ENCODE results near the gene DDN. TPM values are rescaled to one million over a fixed set of nuclear protein-coding genes. Genes with fewer than 3 reads are reported as not detected.

The DDN gene
- total RNA-seq, 4 donors from 2014 or later, result 26.8 to 415 (median 232) TPM

DNA sequence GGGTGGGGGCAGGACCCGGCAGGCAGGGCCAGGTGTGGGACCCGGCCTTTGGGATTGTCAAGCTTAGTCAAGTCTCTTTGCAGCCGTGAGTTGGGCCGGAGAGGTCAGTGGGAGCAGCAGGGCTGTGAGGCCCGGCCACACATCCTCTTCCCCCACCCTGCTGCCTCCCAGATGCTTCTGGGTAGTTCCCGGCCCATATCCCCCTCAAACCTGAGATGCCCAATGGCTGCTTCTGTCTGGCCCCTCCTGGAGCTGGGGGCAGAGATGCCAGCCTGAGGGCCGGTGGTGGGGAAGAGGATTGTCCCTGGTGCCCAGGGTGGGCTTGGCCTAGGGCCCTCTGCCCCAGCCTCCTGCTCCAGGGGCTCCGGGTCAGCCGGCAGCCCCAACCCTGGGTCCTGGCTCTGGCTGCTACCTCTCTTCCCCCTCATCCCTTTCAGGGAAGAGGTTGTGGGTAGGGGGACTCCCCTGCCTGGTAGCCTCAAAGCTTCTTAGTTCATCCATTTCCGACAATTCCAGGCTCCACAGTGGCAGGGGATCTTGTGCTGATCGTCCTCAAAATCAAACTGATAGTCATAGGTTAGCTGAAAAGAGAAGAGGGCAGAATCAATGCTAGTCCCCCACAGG lies 22.2 kb upstream of the DDN start:
- Histone ChIP-seq H3K4me3 (no peak overlapping the region), H3K36me3 (peaks cover 0 to 55% of the 10 kb centered on the region in 2 donors), H3K27ac (no peak overlapping the region), H3K4me1 (peaks cover 16 to 18% of the 10 kb centered on the region in 2 donors), H3K27me3 (no peaks in the 10 kb centered on the region), H3K9me3 (no peaks in the 10 kb centered on the region)
- DNase-seq, result no peak
- in situ Hi-C loops (cut with MboI; ENCODE audit: low sequenced_read_pairs in 4 of 4) (no loop called here), intact Hi-C loops (cut with DNase I; ENCODE audit: low total_unique reads) (no loop called here)
- no peak for ATAC-seq
- TF ChIP-seq, protein P1, sequence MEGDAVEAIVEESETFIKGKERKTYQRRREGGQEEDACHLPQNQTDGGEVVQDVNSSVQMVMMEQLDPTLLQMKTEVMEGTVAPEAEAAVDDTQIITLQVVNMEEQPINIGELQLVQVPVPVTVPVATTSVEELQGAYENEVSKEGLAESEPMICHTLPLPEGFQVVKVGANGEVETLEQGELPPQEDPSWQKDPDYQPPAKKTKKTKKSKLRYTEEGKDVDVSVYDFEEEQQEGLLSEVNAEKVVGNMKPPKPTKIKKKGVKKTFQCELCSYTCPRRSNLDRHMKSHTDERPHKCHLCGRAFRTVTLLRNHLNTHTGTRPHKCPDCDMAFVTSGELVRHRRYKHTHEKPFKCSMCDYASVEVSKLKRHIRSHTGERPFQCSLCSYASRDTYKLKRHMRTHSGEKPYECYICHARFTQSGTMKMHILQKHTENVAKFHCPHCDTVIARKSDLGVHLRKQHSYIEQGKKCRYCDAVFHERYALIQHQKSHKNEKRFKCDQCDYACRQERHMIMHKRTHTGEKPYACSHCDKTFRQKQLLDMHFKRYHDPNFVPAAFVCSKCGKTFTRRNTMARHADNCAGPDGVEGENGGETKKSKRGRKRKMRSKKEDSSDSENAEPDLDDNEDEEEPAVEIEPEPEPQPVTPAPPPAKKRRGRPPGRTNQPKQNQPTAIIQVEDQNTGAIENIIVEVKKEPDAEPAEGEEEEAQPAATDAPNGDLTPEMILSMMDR (IDR thresholded peaks at IDR 0.05 in 4 of 5, conservative IDR thresholded peaks at IDR 0.05 in 1 of 5), result no peak
- no peak for TF ChIP-seq POLR2A (IDR thresholded peaks at IDR 0.05)

DNA sequence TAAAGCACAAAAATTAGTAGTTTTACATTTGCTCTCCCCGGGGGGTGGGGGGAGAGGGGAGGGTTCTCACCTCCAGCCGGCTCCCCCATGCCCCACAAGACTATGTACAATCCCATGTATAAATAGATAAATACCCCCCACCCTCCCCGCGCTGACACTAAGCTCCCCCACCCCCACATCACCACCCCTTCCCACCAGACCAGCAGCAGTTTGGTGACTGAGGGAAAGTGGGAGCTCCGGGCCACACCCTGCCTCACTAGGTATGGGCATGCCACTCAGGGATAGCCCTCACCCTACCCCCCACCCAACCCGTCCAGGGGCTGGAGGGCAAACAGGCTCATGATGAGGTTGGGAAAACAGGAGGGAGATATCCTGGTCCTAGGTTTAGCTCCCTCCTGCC lies 21.3 kb upstream of the DDN start:
- in situ Hi-C loops (cut with MboI; ENCODE audit: low sequenced_read_pairs in 4 of 4), result no loop called here
- Histone ChIP-seq H3K27ac (peak overlapping the region in 1 of 4 donors; percentile 96), H3K4me3 (no peak overlapping the region), H3K27me3 (no peaks in the 10 kb centered on the region), H3K36me3 (peaks cover 0 to 45% of the 10 kb centered on the region in 2 donors), H3K4me1 (peaks cover 24 to 25% of the 10 kb centered on the region in 2 donors), H3K9me3 (no peaks in the 10 kb centered on the region)
- no peak for TF ChIP-seq POLR2A (IDR thresholded peaks at IDR 0.05)
- TF ChIP-seq, protein P1 (IDR thresholded peaks at IDR 0.05 in 4 of 5, conservative IDR thresholded peaks at IDR 0.05 in 1 of 5), result no peak
- no peak for DNase-seq
- intact Hi-C loops (cut with DNase I; ENCODE audit: low total_unique reads), result no loop called here
- ATAC-seq, result no peak

DNA sequence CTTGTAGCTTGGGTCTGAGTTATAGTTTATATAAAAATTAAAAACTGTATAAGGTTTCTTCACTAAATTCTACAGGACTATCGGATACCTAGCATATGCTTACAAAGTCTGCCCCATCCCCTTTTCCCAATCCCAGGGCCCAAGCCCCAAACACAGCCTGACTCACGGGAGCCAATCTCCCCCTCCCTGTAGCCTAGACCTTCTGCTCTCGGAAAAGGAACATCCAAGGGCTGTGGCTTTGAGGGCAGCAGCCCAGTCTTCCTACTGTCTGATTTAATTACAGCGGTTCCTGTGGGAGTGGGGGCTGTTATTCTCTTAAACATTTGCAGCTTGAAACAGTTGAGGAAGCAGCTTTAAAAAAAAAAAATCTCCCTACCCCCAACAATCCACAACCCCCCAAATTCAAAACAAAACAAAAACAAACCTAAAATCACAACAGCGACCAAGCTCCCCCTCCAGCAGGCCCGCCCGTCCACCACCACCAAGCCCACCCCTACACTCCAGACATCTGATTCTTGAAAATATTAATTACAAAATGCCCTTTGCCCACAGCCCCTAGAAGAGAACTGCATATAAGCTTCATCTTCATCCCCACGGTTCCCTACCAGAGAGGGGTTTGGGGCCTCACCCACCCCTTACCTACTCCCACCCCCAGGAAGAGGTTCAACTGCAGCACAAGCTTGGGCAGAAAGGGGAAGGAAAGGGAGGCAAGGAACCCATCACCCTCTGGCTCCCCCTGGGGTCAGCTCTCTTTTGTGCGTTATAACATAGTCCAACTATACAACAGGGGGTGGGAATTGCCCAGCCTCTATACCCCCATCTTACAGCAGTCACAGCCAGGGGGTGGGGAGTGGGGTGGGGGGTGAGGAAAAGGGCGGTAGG lies 20.5 kb upstream of the DDN start:
- H3K4me1 ChIP-seq, result peaks cover 29 to 32% of the 10 kb centered on the region in 2 donors
- DNase-seq (no peak), ATAC-seq (no peak)
- intact Hi-C loops (cut with DNase I; ENCODE audit: low total_unique reads) (loop anchor here (1.0 to 5.0 kb wide), 2 partner anchors 37 to 302 kb away; partner anchors contain the start of gene CCNT1), in situ Hi-C loops (cut with MboI; ENCODE audit: low sequenced_read_pairs in 4 of 4) (no loop called here)
- H3K27ac ChIP-seq, result peak overlapping the region; percentile 96 to 99 (median 98)
- TF ChIP-seq POLR2A (IDR thresholded peaks at IDR 0.05), result no peak
- TF ChIP-seq, protein P1 (IDR thresholded peaks at IDR 0.05 in 4 of 5, conservative IDR thresholded peaks at IDR 0.05 in 1 of 5), result no peak
- peak overlapping the region; percentile 79 to 98 (median 89) for H3K4me3 ChIP-seq
- H3K27me3 ChIP-seq, result no peaks in the 10 kb centered on the region
- no peaks in the 10 kb centered on the region for H3K9me3 ChIP-seq
- peaks cover 0 to 37% of the 10 kb centered on the region in 2 donors for H3K36me3 ChIP-seq

DNA sequence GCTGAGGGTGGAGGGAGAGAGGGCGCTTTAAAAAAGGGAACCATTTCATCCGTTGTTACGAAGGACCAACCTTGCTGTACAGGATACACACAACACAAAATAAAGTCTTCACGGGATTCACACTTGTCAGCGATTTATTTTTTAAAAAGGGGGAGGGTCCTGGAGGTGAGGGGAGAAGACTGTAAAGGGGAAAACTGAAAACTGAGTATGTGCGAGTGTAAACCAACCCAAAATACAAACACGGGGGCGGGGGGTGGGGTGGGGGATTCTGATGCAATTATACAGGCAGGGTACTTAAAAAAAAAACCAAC lies 19.9 kb upstream of the DDN start:
- peaks cover 0 to 31% of the 10 kb centered on the region in 2 donors for H3K36me3 ChIP-seq
- peaks cover 32 to 37% of the 10 kb centered on the region in 2 donors for H3K4me1 ChIP-seq
- peak overlapping the region; percentile 96 to 99 (median 98) for H3K27ac ChIP-seq
- DNase-seq, result no peak
- intact Hi-C loops (cut with DNase I; ENCODE audit: low total_unique reads) (loop anchor here (1.0 to 5.0 kb wide), 2 partner anchors 37 to 302 kb away; partner anchors contain the start of gene CCNT1), in situ Hi-C loops (cut with MboI; ENCODE audit: low sequenced_read_pairs in 4 of 4) (no loop called here)
- no peak for TF ChIP-seq POLR2A (IDR thresholded peaks at IDR 0.05)
- TF ChIP-seq, protein P1 (IDR thresholded peaks at IDR 0.05 in 4 of 5, conservative IDR thresholded peaks at IDR 0.05 in 1 of 5), result no peak
- peak overlapping the region; percentile 79 to 98 (median 89) for H3K4me3 ChIP-seq
- no peaks in the 10 kb centered on the region for H3K9me3 ChIP-seq
- no peaks in the 10 kb centered on the region for H3K27me3 ChIP-seq
- ATAC-seq, result peak in 1 of 2 donors; percentile 11

All from gastrocnemius medialis (tissue), 4 donors.